Gastroesophageal sphincter (tissue), 3 donors: ENCODE data around the gene OGFOD2.
"Not testable (repeated sequence)": the region's sequence is repeated elsewhere in the genome, so short reads cannot be mapped to it uniquely, and the experiment has no call there.

Source experiments
- CTCF ChIP-seq, 4 experiments: fragments of 200-600 bp in 2 of 4; fragments of 450-650 bp in 2 of 4; sonication (generic) in 1 of 4; IDR thresholded peaks; one replicate each; pipeline ENCODE4 v1.5.1; 2017 to 2019; ENCODE audit warnings: antibody characterized with exemption in 4 of 4, mild to moderate bottlenecking in 2 of 4, moderate library complexity in 2 of 4
- EP300 ChIP-seq: sonication (generic); formaldehyde crosslinking; IDR thresholded peaks from one replicate; pipeline ENCODE4 v1.6.1; 2017; ENCODE audit warnings: antibody characterized with exemption, mild to moderate bottlenecking
- POLR2A ChIP-seq, 2 donors: fragments of 450-650 bp; IDR thresholded peaks; one replicate each; pipeline ENCODE4 v1.6.1; 2017; ENCODE audit warnings: antibody characterized with exemption in 2 of 2, mild to moderate bottlenecking in 2 of 2, moderate library complexity in 1 of 2
- POLR2AphosphoS5 ChIP-seq: sonication (generic); formaldehyde crosslinking; IDR thresholded peaks from one replicate; pipeline ENCODE4 v1.6.1; 2017; ENCODE audit warnings: antibody characterized with exemption

GRCh38 chr12:122941351-122941750 lies 33.7 kb upstream of the OGFOD2 start:
- TF ChIP-seq POLR2A (IDR thresholded peaks at IDR 0.05); CTCF (IDR thresholded peaks at IDR 0.05); POLR2AphosphoS5; EP300: not testable (repeated sequence)
